OCI-LY3 (cell line): ENCODE results near the gene TNNC2.
"Not testable (repeated sequence)": the region's sequence is repeated elsewhere in the genome, so short reads cannot be mapped to it uniquely, and the experiment has no call there.

Experiments used
- H2AFZ ChIP-seq: fragments of 200-600, 300-600 bp; shearing (Covaris generic); 2 replicates; pipeline ENCODE4 v1.6.0; 2014; ENCODE audit warnings: antibody characterized with exemption, low read depth, low read length
- H3K27ac ChIP-seq: fragments of 200-600, 300-600 bp; sonication (generic); 2 replicates; pipeline ENCODE4 v1.5.1; 2014; ENCODE audit warnings: mild to moderate bottlenecking, low read length, moderate library complexity, mixed read lengths
- H3K27me3 ChIP-seq: fragments of 200-600, 300-600 bp; sonication (generic); 2 replicates; pipeline ENCODE4 v1.6.1; 2014; ENCODE audit warnings: low read depth, low read length, mixed read lengths
- H3K36me3 ChIP-seq: fragments of 200-600, 300-600 bp; sonication (generic); replicated peaks from 2 replicates; pipeline ENCODE3; 2014; ENCODE audit warnings: low read depth, low read length, mixed read lengths
- H3K4me1 ChIP-seq: fragments of 300-600, 200-600 bp; sonication (generic); 2 replicates; pipeline ENCODE4 v1.6.1; 2014; ENCODE audit warnings: low read length, mixed read lengths
- H3K4me2 ChIP-seq: fragments of 200-600, 300-600 bp; sonication (generic); 2 replicates; pipeline ENCODE4 v1.6.1; 2014; ENCODE audit warnings: low read length, mixed read lengths
- H3K4me3 ChIP-seq: fragments of 300-600, 200-600 bp; sonication (generic); 2 replicates; pipeline ENCODE4 v1.5.1; 2014; ENCODE audit warnings: antibody characterized with exemption, mild to moderate bottlenecking, low read length, moderate library complexity
- H3K79me2 ChIP-seq: fragments of 300-600, 200-600 bp; shearing (Covaris generic); 2 replicates; pipeline ENCODE4 v1.6.1; 2014; ENCODE audit warnings: mild to moderate bottlenecking, low read length, mixed read lengths
- H3K9ac ChIP-seq: fragments of 300-600, 200-600 bp; shearing (Covaris generic); 2 replicates; pipeline ENCODE4 v1.6.0; 2014; ENCODE audit warnings: mild to moderate bottlenecking, low read length, moderate library complexity
- H3K9me3 ChIP-seq: fragments of 200-600, 300-600 bp; shearing (Covaris generic); 2 replicates; pipeline ENCODE4 v1.6.1; 2014; ENCODE audit warnings: low read length, mixed read lengths; ENCODE audit not compliant: insufficient read depth
- H4K20me1 ChIP-seq: fragments of 200-600, 300-600 bp; sonication (generic); 2 replicates; pipeline ENCODE4 v1.6.1; 2016; ENCODE audit warnings: low read length, mixed read lengths; ENCODE audit not compliant: insufficient read depth
- CTCF ChIP-seq: fragments of 200-600, 300-600 bp; sonication (generic); IDR thresholded peaks from 2 replicates; pipeline ENCODE4 v1.5.1; 2014; ENCODE audit warnings: antibody characterized with exemption, low read length, low read depth
- EZH2phosphoT487 ChIP-seq: fragments of 200-600 bp; shearing (Covaris generic); IDR thresholded peaks from 2 replicates; pipeline ENCODE4 v1.6.1; 2018; ENCODE audit warnings: antibody characterized with exemption, mixed run types, low read depth

The TNNC2 gene

GRCh38 chr20:45827030-45827652 lies at the start of gene TNNC2:
TSS of gene TNNC2 (minus strand) at chr20:45827312. CDS start at chr20:45827248, 64 bp downstream.
- peaks cover 13% of the 10 kb centered on the region for H3K27me3 ChIP-seq
- TF ChIP-seq EZH2phosphoT487 (no peak), CTCF (no peak)
- no peak within 1 kb of the TSS for H3K9ac ChIP-seq
- no peak within 1 kb of the TSS for H3K4me3 ChIP-seq
- no peak within 1 kb of the TSS for H3K4me2 ChIP-seq
- H3K9me3 ChIP-seq, result no peaks in the 10 kb centered on the region
- H3K4me1 ChIP-seq, result no peaks in the 10 kb centered on the region
- H2AFZ ChIP-seq, result no peak within 1 kb of the TSS
- H3K36me3 ChIP-seq, result no peaks in the 10 kb centered on the region
- H3K27ac ChIP-seq, result no peak within 1 kb of the TSS
- H3K79me2 ChIP-seq, result no peaks in the 10 kb centered on the region
- no peaks in the 10 kb centered on the region for H4K20me1 ChIP-seq

- Histone ChIP-seq H3K4me2 (no peak overlapping the region), H3K9ac (no peak overlapping the region), H3K4me1 (no peaks in the 10 kb centered on the region), H3K9me3 (no peaks in the 10 kb centered on the region), H3K4me3 (no peak overlapping the region), H3K27me3 (no peaks in the 10 kb centered on the region), H3K27ac (no peak overlapping the region), H3K79me2 (no peaks in the 10 kb centered on the region), H3K36me3 (no peaks in the 10 kb centered on the region), H4K20me1 (no peaks in the 10 kb centered on the region), H2AFZ (no peak overlapping the region)
- TF ChIP-seq CTCF (no peak), EZH2phosphoT487 (no peak)
These were observed 47.5 kb upstream of the TNNC2 start for GRCh38 chr20:45874576-45874975.

GRCh38 chr20:45874104-45874481 lies 47.0 kb upstream of the TNNC2 start:
- not testable (repeated sequence) for H3K4me1 ChIP-seq, H4K20me1 ChIP-seq, H3K4me3 ChIP-seq, H3K79me2 ChIP-seq, H3K4me2 ChIP-seq, H3K36me3 ChIP-seq, H3K9ac ChIP-seq, H2AFZ ChIP-seq, H3K9me3 ChIP-seq, H3K27me3 ChIP-seq, H3K27ac ChIP-seq

- H3K9me3 ChIP-seq, result no peaks in the 10 kb centered on the region
- TF ChIP-seq CTCF (no peak), EZH2phosphoT487 (no peak)
- no peaks in the 10 kb centered on the region for H3K36me3 ChIP-seq
- no peaks in the 10 kb centered on the region for H3K27me3 ChIP-seq
- H3K9ac ChIP-seq, result no peak overlapping the region
- no peak overlapping the region for H3K4me3 ChIP-seq
- no peak overlapping the region for H3K27ac ChIP-seq
- no peaks in the 10 kb centered on the region for H4K20me1 ChIP-seq
- no peaks in the 10 kb centered on the region for H3K4me1 ChIP-seq
- H3K79me2 ChIP-seq, result no peaks in the 10 kb centered on the region
- no peak overlapping the region for H3K4me2 ChIP-seq
- H2AFZ ChIP-seq, result no peak overlapping the region
These were observed 46.4 kb upstream of the TNNC2 start for GRCh38 chr20:45873409-45874103.
